GM23248 (cell line): ENCODE results near the gene OXSR1. TPM values are rescaled to one million over a fixed set of nuclear protein-coding genes. Genes with fewer than 3 reads are reported as not detected.
A peak's percentile ranks its signal among the peaks of the same experiment; 100 is the strongest.

ENCODE experiments used
- DNase-seq: peaks from one replicate; pipeline ENCODE4 v3.0.0-alpha.2; 2015
- H2AFZ ChIP-seq: fragments of 200-600 bp; sonication (generic); 2 replicates; pipeline ENCODE4 v1.6.1; 2016; ENCODE audit warnings: antibody characterized with exemption
- H3F3A ChIP-seq: fragments of 200-600 bp; sonication (generic); 2 replicates; pipeline ENCODE4 v1.6.1; 2016; ENCODE audit warnings: mild to moderate bottlenecking, antibody characterized with exemption, mixed run types; ENCODE audit not compliant: insufficient read depth
- H3K27ac ChIP-seq: fragments of 200-600 bp; sonication (generic); 2 replicates; pipeline ENCODE4 v1.5.1; 2016; ENCODE audit warnings: mild to moderate bottlenecking
- H3K27me3 ChIP-seq: fragments of 200-600 bp; sonication (generic); replicated peaks from 2 replicates; pipeline ENCODE4 v1.6.1; 2016; ENCODE audit warnings: mild to moderate bottlenecking; ENCODE audit not compliant: insufficient read depth
- H3K36me3 ChIP-seq: fragments of 200-600 bp; sonication (generic); 2 replicates; pipeline ENCODE4 v1.6.1; 2016; ENCODE audit warnings: low read depth, mild to moderate bottlenecking
- H3K4me1 ChIP-seq: fragments of 200-600 bp; sonication (generic); 2 replicates; pipeline ENCODE4 v1.6.1; 2016; ENCODE audit warnings: mild to moderate bottlenecking; ENCODE audit not compliant: insufficient read depth
- H3K4me2 ChIP-seq: fragments of 200-600 bp; sonication (generic); one replicate; pipeline ENCODE4 v1.6.1; 2016; ENCODE audit warnings: mild to moderate bottlenecking; ENCODE audit not compliant: unreplicated experiment
- H3K4me3 ChIP-seq: fragments of 200-600 bp; sonication (generic); 2 replicates; pipeline ENCODE4 v1.5.1; 2016; ENCODE audit warnings: mild to moderate bottlenecking
- H3K79me2 ChIP-seq: fragments of 200-600 bp; sonication (generic); 2 replicates; pipeline ENCODE4 v1.6.1; 2016; ENCODE audit warnings: mild to moderate bottlenecking; ENCODE audit not compliant: insufficient read depth
- H3K9ac ChIP-seq: fragments of 200-600 bp; sonication (generic); 2 replicates; pipeline ENCODE4 v1.6.1; 2016; ENCODE audit warnings: mild to moderate bottlenecking
- H3K9me2 ChIP-seq: fragments of 200-600 bp; sonication (generic); 2 replicates; pipeline ENCODE4 v1.6.1; 2016; ENCODE audit warnings: mixed run types, mild to moderate bottlenecking, moderate library complexity; ENCODE audit not compliant: insufficient read depth
- H3K9me3 ChIP-seq: fragments of 200-600 bp; sonication (generic); one replicate; pipeline ENCODE4 v1.6.1; 2017; ENCODE audit warnings: low read depth
- H4K20me1 ChIP-seq: fragments of 200-600 bp; sonication (generic); 2 replicates; pipeline ENCODE4 v1.6.0; 2016; ENCODE audit not compliant: insufficient read depth
- EZH2 ChIP-seq: fragments of 200-600 bp; sonication (generic); IDR thresholded peaks from 2 replicates; pipeline ENCODE4 v1.6.1; 2018; ENCODE audit warnings: antibody characterized with exemption, mild to moderate bottlenecking; ENCODE audit not compliant: insufficient read depth, poor library complexity, severe bottlenecking
- EZH2phosphoT487 ChIP-seq: fragments of 200-600 bp; sonication (generic); IDR thresholded peaks from 2 replicates; pipeline ENCODE4 v1.6.1; 2018; ENCODE audit warnings: antibody characterized with exemption, moderate library complexity, mild to moderate bottlenecking, low read depth; ENCODE audit not compliant: insufficient read depth
- WGBS, 2 experiments: methylation state at CpG; one replicate each; pipeline ENCODE4 v1.1.6; 2015 to 2017; ENCODE audit warnings: low lambda C conversion rate in 2 of 2, low coverage in 1 of 2; ENCODE audit errors: missing lambda C conversion rate in 2 of 2; 5-methylcytosine and 5-hydroxymethylcytosine counted together
- in situ Hi-C: fragments of 300-500 bp; cut with MboI; formaldehyde crosslinking; loops from 2 replicates; pipeline ENCODE4 v1.15.0; 2020
- polyA plus RNA-seq: library from polyadenylated mRNA; unstranded; fragments of >200 nt; fragmentation: Nextera tagmentation; extraction: Ambion mirVana; gene quantifications from 2 replicates; pipeline ENCODE4 v1.2.1, GENCODE V29; 2016
- total RNA-seq: library from RNA; depleted of rRNA; stranded (reverse); fragments of >200 nt; shearing (Covaris generic); gene quantifications from 2 replicates; pipeline ENCODE4 v1.2.3, GENCODE V29; 2014

The OXSR1 gene
- total and polyA plus RNA-seq, 2 experiments from 2014 or later, result 17.1 to 29.5 TPM

DNA sequence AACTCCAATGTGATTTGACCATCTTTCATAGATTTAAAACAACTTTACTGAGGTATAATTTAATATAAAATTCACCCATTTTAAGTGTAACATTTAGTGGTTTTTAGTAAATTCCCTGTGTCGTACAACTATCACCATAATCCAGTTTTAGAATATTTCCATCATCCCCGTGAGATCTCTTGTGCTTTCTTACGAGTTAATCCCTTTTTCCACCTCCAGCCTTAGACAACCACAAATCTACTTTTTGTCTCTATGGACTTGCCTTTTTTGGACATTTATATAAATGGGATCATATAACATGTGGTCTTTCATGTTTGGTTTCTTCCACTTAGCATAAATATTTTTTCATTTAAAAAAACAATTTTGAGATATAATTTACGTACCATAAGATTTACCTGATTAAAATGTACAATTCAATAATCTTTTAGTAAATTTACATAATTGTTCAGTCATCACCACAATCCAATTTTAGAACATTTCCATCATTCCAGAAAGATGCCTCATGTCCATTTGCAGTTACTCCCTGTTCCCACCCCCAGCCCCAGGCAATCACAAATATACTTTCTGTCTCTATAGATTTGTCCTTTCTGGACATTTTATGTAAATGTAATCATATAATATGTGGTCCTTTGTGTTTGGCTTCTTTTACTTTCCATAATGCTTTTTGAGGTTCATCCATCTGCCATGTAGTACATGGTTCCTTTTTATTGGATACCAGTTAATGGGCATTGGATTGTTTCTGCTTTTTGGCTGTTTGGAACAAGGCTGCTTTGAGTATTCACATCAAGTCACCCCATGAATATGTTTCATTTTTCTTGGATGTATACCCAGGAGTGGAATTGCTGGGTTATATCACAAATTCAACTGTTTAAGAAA, 3.1 kb downstream of the OXSR1 start:
- no peaks in the 10 kb centered on the region for H3K27me3 ChIP-seq
- peak overlapping the region; percentile 30; the same call in 1 of the 2 replicates for H2AFZ ChIP-seq
- peak overlapping the region; percentile 69 for H3K4me2 ChIP-seq
- peak overlapping the region; percentile 79 for H3K9ac ChIP-seq
- peaks cover 77% of the 10 kb centered on the region for H3K79me2 ChIP-seq
- H3K9me2 ChIP-seq, result no peaks in the 10 kb centered on the region
- H3K4me1 ChIP-seq, result peaks cover 43% of the 10 kb centered on the region
- TF ChIP-seq EZH2 (no peak), EZH2phosphoT487 (no peak)
- peak overlapping the region; percentile 70 for H3K4me3 ChIP-seq
- peaks cover 11% of the 10 kb centered on the region for H4K20me1 ChIP-seq
- 33 to 41% methylated on average over 4 of the region's 4 CpGs for WGBS, 2 experiments
- in situ Hi-C loops, result no loop called here
- no peaks in the 10 kb centered on the region for H3K36me3 ChIP-seq
- peaks cover 62% of the 10 kb centered on the region for H3F3A ChIP-seq
- no peaks in the 10 kb centered on the region for H3K9me3 ChIP-seq
- DNase-seq, result peak; percentile 79
- peak overlapping the region; percentile 98 for H3K27ac ChIP-seq

- H3K4me1 ChIP-seq, result peaks cover 43% of the 10 kb centered on the region
- H3K4me3 ChIP-seq, result peak overlapping the region; percentile 70
- peaks cover 14% of the 10 kb centered on the region for H4K20me1 ChIP-seq
- in situ Hi-C loops, result no loop called here
- WGBS, 2 experiments, result 0% methylated on average over 1 of the region's 1 CpG
- no peak for TF ChIP-seq EZH2
- peak; percentile 64; the same call in 1 of the 2 replicates for TF ChIP-seq EZH2phosphoT487
- peak overlapping the region; percentile 69 for H3K4me2 ChIP-seq
- H2AFZ ChIP-seq, result peak overlapping the region; percentile 30; the same call in 1 of the 2 replicates
- peak overlapping the region; percentile 79 for H3K9ac ChIP-seq
- peak overlapping the region; percentile 98 for H3K27ac ChIP-seq
- DNase-seq, result peak; percentile 74
- no peaks in the 10 kb centered on the region for H3K9me2 ChIP-seq
- peaks cover 83% of the 10 kb centered on the region for H3K79me2 ChIP-seq
- no peaks in the 10 kb centered on the region for H3K27me3 ChIP-seq
- no peaks in the 10 kb centered on the region for H3K36me3 ChIP-seq
- peaks cover 57% of the 10 kb centered on the region for H3F3A ChIP-seq
- no peaks in the 10 kb centered on the region for H3K9me3 ChIP-seq
Measured at GRCh38 chr3:38169027-38169317, 3.6 kb downstream of the OXSR1 start.

GRCh38 chr3:38170722-38171121, 5.4 kb downstream of the OXSR1 start:
- DNase-seq, result no peak
- Histone ChIP-seq H3K9me3 (no peaks in the 10 kb centered on the region), H3K27ac (no peak overlapping the region)

GRCh38 chr3:38171622-38172021, 6.3 kb downstream of the OXSR1 start:
- Histone ChIP-seq H3K27me3 (no peaks in the 10 kb centered on the region), H4K20me1 (peaks cover 31% of the 10 kb centered on the region), H3K9ac (no peak overlapping the region), H3K79me2 (peaks cover 97% of the 10 kb centered on the region), H2AFZ (no peak overlapping the region), H3K9me3 (no peaks in the 10 kb centered on the region), H3K4me1 (peaks cover 57% of the 10 kb centered on the region), H3K27ac (no peak overlapping the region), H3K9me2 (no peaks in the 10 kb centered on the region), H3K4me3 (no peak overlapping the region), H3K36me3 (no peaks in the 10 kb centered on the region), H3K4me2 (no peak overlapping the region), H3F3A (peaks cover 78% of the 10 kb centered on the region)
- DNase-seq, result no peak
- no peak for TF ChIP-seq EZH2phosphoT487
- TF ChIP-seq EZH2, result no peak
- 98 to 99% methylated on average over 2 of the region's 2 CpGs for WGBS, 2 experiments
- in situ Hi-C loops, result no loop called here

More at GRCh38 chr3:38170722-38171121, 5.4 kb downstream of the OXSR1 start:
- H3K4me1 ChIP-seq, result peaks cover 60% of the 10 kb centered on the region
- no peaks in the 10 kb centered on the region for H3K9me2 ChIP-seq
- H3K36me3 ChIP-seq, result no peaks in the 10 kb centered on the region
- TF ChIP-seq EZH2 (no peak), EZH2phosphoT487 (no peak)
- H3K4me3 ChIP-seq, result no peak overlapping the region
- WGBS, 2 experiments, result 82 to 89% methylated on average over 4 of the region's 4 CpGs
- H3F3A ChIP-seq, result peaks cover 69% of the 10 kb centered on the region
- H3K9ac ChIP-seq, result no peak overlapping the region
- no peaks in the 10 kb centered on the region for H3K27me3 ChIP-seq
- no peak overlapping the region for H2AFZ ChIP-seq
- H3K79me2 ChIP-seq, result peaks cover 97% of the 10 kb centered on the region
- peaks cover 27% of the 10 kb centered on the region for H4K20me1 ChIP-seq
- in situ Hi-C loops, result no loop called here
- no peak overlapping the region for H3K4me2 ChIP-seq
